ENCODE measurements around the gene PNMA6E. TPM values are rescaled to one million over a fixed set of nuclear protein-coding genes. Genes with fewer than 3 reads are reported as not detected.

The PNMA6E gene
- total RNA-seq, 4 donors from 2014 or later: not detected

DNA sequence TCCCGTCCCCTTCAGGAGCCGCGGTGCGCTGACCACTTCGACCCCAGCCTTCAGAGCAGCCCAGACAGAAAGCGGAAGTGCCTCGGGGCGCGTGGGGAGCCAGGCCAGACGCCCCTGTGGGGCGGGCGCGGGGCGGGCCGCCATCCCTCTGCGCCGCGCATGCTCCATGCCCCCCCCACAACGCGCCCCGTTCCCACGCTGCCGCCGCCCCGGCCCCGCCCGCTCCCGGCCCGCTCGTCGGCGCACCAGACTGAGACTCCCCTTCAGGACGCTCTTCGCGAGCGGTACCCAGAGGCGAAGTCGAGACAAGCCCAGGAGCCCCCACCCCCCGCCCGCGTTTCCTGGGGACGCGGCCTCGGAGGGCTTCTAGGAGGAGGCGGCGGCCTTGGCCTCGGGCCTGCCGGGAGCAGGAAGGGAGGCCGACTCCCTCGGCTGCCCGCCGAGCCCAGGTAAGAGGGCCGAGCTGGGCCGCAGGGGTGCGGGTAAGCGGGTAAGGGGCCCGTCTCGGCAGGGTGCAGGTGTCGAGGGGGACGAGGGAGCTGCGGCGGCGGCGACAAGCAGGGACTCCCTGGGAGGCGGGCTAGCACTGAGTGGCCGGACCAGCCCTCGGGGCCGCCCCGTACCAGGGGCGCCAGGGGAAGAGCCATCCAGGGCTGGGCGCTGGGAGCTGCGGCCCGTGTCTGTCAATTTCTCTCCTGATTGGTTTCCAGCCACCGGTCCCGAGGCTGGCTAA, 10.3 kb upstream of the PNMA6E start, which contains the start of gene ZFP92:
ZFP92 (plus strand) TSS at position 218 of the 733 bp plus-strand sequence. CDS start 6,851 bp downstream, outside the sequence.
- intact Hi-C loops (cut with DNase I; ENCODE audit: low total_unique reads): no loop called here

GRCh38 chrX:153410888-153411254, 9.7 kb upstream of the PNMA6E start:
- no peaks in the 10 kb centered on the region for H3K4me1 ChIP-seq
- intact Hi-C loops (cut with DNase I; ENCODE audit: low total_unique reads): no loop called here
- peak overlapping the region in 1 of 2 donors; percentile 3 for H3K27ac ChIP-seq
- no peak for DNase-seq
- H3K27me3 ChIP-seq: no peaks in the 10 kb centered on the region
- no peaks in the 10 kb centered on the region for H3K36me3 ChIP-seq
- no peak for TF ChIP-seq CTCF (IDR thresholded peaks at IDR 0.05)
- TF ChIP-seq POLR2A (IDR thresholded peaks at IDR 0.05): no peak
- no peaks in the 10 kb centered on the region for H3K9me3 ChIP-seq
- H3K4me3 ChIP-seq: peak overlapping the region; percentile 43 to 50

More for the DNA sequence above, 10.3 kb upstream of the PNMA6E start, which contains the start of gene ZFP92:
- Histone ChIP-seq H3K27ac (peak within 1 kb of the TSS in 1 of 2 donors; percentile 26), H3K9me3 (no peaks in the 10 kb centered on the region), H3K4me3 (peak within 1 kb of the TSS; percentile 43 to 50), H3K27me3 (no peaks in the 10 kb centered on the region), H3K4me1 (no peaks in the 10 kb centered on the region), H3K36me3 (no peaks in the 10 kb centered on the region)
- DNase-seq: peak in 1 of 2 donors; percentile 40
- TF ChIP-seq CTCF (IDR thresholded peaks at IDR 0.05) (no peak), POLR2A (IDR thresholded peaks at IDR 0.05) (no peak)

DNA sequence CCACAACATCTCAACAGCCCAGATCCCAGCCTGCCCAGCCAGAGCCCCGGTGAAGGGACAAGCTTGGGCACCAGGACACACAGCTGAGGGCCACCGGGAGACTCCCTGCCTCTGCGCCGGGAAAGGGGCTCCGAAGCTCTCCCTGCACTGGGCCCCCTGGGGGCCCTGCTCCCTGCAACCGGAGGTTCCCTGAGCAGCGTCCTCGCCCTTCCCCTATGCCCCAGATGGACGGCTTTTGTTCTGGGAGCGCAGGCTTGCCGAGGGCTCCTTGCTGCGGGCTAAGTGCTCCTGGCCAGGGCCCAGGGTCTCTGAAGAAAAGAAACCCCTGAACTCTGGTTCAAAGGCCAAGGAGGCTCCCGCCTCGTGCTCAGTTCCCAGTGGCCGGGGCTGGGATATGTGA, 9.2 kb upstream of the PNMA6E start:
- no peak for DNase-seq
- no peaks in the 10 kb centered on the region for H3K36me3 ChIP-seq
- H3K4me3 ChIP-seq: no peak overlapping the region
- TF ChIP-seq CTCF (IDR thresholded peaks at IDR 0.05) (no peak), POLR2A (IDR thresholded peaks at IDR 0.05) (no peak)
- intact Hi-C loops (cut with DNase I; ENCODE audit: low total_unique reads): no loop called here
- no peaks in the 10 kb centered on the region for H3K27me3 ChIP-seq
- H3K27ac ChIP-seq: no peak overlapping the region
- no peaks in the 10 kb centered on the region for H3K9me3 ChIP-seq
- no peaks in the 10 kb centered on the region for H3K4me1 ChIP-seq

DNA sequence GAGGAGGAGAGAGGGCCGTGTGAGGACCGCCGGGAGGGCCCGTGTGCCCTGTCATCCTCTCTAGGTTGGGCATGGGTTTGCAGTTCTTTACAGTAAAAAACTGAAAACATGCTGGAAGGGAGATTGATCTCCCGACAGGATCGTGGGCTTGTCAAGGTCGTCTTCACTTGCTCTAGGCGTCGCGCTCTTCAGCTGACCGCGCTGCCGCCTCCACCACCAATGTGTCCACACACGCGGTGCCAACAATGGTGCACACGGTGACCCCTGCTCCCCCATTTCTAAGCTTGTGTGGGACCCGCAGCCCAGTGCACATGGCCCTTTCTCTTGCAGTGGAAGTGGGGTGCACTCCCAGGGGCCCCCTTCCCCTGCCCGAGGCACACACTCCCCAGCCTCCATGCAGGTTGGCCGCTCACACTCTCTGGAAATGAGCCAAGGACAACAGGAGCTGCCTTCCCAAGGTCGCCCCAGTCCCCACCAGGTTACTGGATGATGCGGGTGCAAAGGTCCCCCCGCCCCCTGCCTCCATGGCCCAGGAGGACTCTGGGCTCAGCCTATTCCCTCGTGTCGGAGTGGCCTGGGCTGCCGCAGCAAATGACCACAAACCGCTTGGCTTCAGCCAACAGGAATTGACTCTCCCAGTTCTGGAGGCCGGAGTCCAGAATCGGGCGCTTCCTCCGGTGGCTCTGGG, 8.4 kb upstream of the PNMA6E start:
- no peak for TF ChIP-seq POLR2A (IDR thresholded peaks at IDR 0.05)
- no peak for TF ChIP-seq CTCF (IDR thresholded peaks at IDR 0.05)
- intact Hi-C loops (cut with DNase I; ENCODE audit: low total_unique reads): no loop called here
- Histone ChIP-seq H3K27ac (no peak overlapping the region), H3K27me3 (no peaks in the 10 kb centered on the region), H3K4me3 (no peak overlapping the region), H3K4me1 (no peaks in the 10 kb centered on the region), H3K36me3 (no peaks in the 10 kb centered on the region), H3K9me3 (no peaks in the 10 kb centered on the region)
- DNase-seq: no peak

DNA sequence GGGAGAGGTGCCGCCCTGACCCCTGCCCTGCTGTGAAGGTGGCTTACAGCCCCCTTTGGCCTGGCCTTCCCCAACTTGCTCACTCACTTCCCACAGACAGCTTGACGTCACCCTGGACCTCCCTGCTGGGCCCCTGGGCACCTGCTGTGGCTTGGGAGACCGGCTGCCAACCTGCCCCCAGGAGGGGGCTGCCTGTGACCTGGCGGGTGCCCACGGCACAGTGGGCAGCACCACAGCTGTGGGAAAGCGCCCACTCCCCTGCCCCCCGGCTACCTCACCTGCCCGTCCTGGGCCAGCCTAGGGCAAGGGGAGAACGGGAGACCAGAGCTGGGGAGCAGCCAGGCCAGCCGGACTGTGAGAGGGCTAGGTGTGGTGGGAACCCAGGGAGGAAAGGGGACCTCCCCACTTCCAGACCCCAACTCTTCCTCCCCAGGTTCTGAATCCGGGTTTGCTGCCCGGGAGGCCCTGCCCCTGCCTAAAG, 7.8 kb upstream of the PNMA6E start:
- DNase-seq: no peak
- intact Hi-C loops (cut with DNase I; ENCODE audit: low total_unique reads): no loop called here

More for the DNA sequence above, 7.8 kb upstream of the PNMA6E start:
- no peaks in the 10 kb centered on the region for H3K36me3 ChIP-seq
- no peak overlapping the region for H3K4me3 ChIP-seq
- no peaks in the 10 kb centered on the region for H3K27me3 ChIP-seq
- H3K4me1 ChIP-seq: no peaks in the 10 kb centered on the region
- H3K27ac ChIP-seq: no peak overlapping the region
- H3K9me3 ChIP-seq: no peaks in the 10 kb centered on the region
- no peak for TF ChIP-seq CTCF (IDR thresholded peaks at IDR 0.05)
- no peak for TF ChIP-seq POLR2A (IDR thresholded peaks at IDR 0.05)

Measured in uterus (tissue), 4 donors.